H1 (cell line): ENCODE results near the gene ZSCAN20. TPM values are rescaled to one million over a fixed set of nuclear protein-coding genes. Genes with fewer than 3 reads are reported as not detected.

Experiments
- CTCF ChIA-PET: fragments of 300-600 bp; sonication (Branson Sonifier 250); formaldehyde crosslinking; loops from one replicate; lab custom pipeline; 2021; ENCODE audit not compliant: partially characterized antibody; lab: Charles Lee
- POLR2A ChIA-PET: fragments of 300-600 bp; sonication (Branson Sonifier 250); formaldehyde crosslinking; loops from one replicate; lab custom pipeline; 2021; ENCODE audit warnings: inconsistent platforms; ENCODE audit not compliant: partially characterized antibody; lab: Charles Lee
- DNase-seq, 2 experiments: peaks; one replicate each; pipeline versions ENCODE4 v3.0.0 to v3.0.0-alpha.2; 2010 to 2022; ENCODE audit warnings: low spot score in 2 of 2, low read depth in 1 of 2, mixed read lengths in 1 of 2
- FAIRE-seq: peaks from 2 replicates; lab custom pipeline; 2011; peaks lifted over from hg19 to GRCh38; lab: Jason Lieb, UNC
- H2AFZ ChIP-seq: 2 replicates; pipeline ENCODE4 v1.8.1; 2012; ENCODE audit warnings: low read length, inconsistent platforms
- H2AK5ac ChIP-seq: 2 replicates; pipeline ENCODE4 v1.6.1; 2013; ENCODE audit warnings: low read depth, low read length
- H2BK120ac ChIP-seq: replicated peaks from 2 replicates; pipeline ENCODE3; 2013; ENCODE audit warnings: low read depth, low read length, inconsistent platforms
- H2BK12ac ChIP-seq: 2 replicates; pipeline ENCODE4 v1.6.1; 2013; ENCODE audit warnings: low read depth, low read length
- H2BK15ac ChIP-seq: 2 replicates; pipeline ENCODE4 v1.6.1; 2013; ENCODE audit warnings: low read length
- H2BK20ac ChIP-seq: 2 replicates; pipeline ENCODE4 v1.6.1; 2013; ENCODE audit warnings: low read length
- H2BK5ac ChIP-seq: 2 replicates; pipeline ENCODE4 v1.6.1; 2013; ENCODE audit warnings: low read depth, low read length
- H3K14ac ChIP-seq: 2 replicates; pipeline ENCODE4 v1.6.1; 2013; ENCODE audit warnings: inconsistent platforms; ENCODE audit not compliant: insufficient read length
- H3K18ac ChIP-seq: 2 replicates; pipeline ENCODE4 v1.6.1; 2013; ENCODE audit warnings: low read length; ENCODE audit errors: extremely low read depth
- H3K23ac ChIP-seq: 2 replicates; pipeline ENCODE4 v1.6.1; 2013; ENCODE audit warnings: inconsistent platforms; ENCODE audit not compliant: insufficient read length
- H3K23me2 ChIP-seq: 2 replicates; pipeline ENCODE4 v1.6.1; 2013; ENCODE audit warnings: low read depth, low read length
- H3K27ac ChIP-seq: 2 replicates; pipeline ENCODE4 v1.6.1; 2011; ENCODE audit warnings: low read depth, low read length, inconsistent platforms
- H3K27me3 ChIP-seq, 4 experiments: replicated peaks in 1 of 4; 1 replicate in 1 of 4; 2 replicates in 3 of 4; pipeline versions ENCODE4 v1.6.1 to v1.8.1; 2011 to 2013; ENCODE audit warnings: low read length in 3 of 4, mild to moderate bottlenecking in 3 of 4, inconsistent platforms in 2 of 4, mixed read lengths in 2 of 4, moderate library complexity in 1 of 4; ENCODE audit not compliant: control insufficient read depth in 3 of 4, insufficient read depth in 3 of 4; ENCODE audit errors: extremely low read depth in 1 of 4
- H3K36me3 ChIP-seq, 4 experiments: 2 replicates each; pipeline versions ENCODE4 v1.6.1 to v1.8.1; 2011 to 2013; ENCODE audit warnings: mild to moderate bottlenecking in 4 of 4, low read length in 3 of 4, moderate library complexity in 2 of 4, control low read depth in 1 of 4, inconsistent platforms in 1 of 4; ENCODE audit not compliant: insufficient read depth in 4 of 4, control insufficient read depth in 2 of 4
- H3K4ac ChIP-seq: replicated peaks from 2 replicates; pipeline ENCODE3; 2013; ENCODE audit warnings: low read length, low read depth, mixed read lengths, inconsistent platforms; ENCODE audit not compliant: insufficient read length
- H3K4me1 ChIP-seq, 4 experiments: replicated peaks in 1 of 4; 1 replicate in 1 of 4; 2 replicates in 3 of 4; pipeline versions ENCODE4 v1.6.1 to v1.8.1; 2011 to 2013; ENCODE audit warnings: low read length in 3 of 4, inconsistent platforms in 2 of 4, mixed read lengths in 1 of 4; ENCODE audit not compliant: insufficient read depth in 4 of 4, control insufficient read depth in 3 of 4
- H3K4me2 ChIP-seq, 2 experiments: 2 replicates each; pipeline versions ENCODE4 v1.6.1 to v1.8.1; 2011 to 2013; ENCODE audit warnings: low read depth in 2 of 2, low read length in 2 of 2, control low read depth in 1 of 2, inconsistent platforms in 1 of 2, mild to moderate bottlenecking in 1 of 2; ENCODE audit not compliant: insufficient read depth in 1 of 2
- H3K4me3 ChIP-seq, 4 experiments: fragments of 200-600, 300-600 bp in 1 of 4; sonication (generic), shearing (Covaris generic), sonication (Bioruptor Twin) in 1 of 4; 2 replicates each; pipeline versions ENCODE4 v1.5.1 to v1.8.1; 2011 to 2016; ENCODE audit warnings: low read length in 4 of 4, low read depth in 3 of 4, control low read depth in 2 of 4, inconsistent platforms in 2 of 4, mild to moderate bottlenecking in 2 of 4, mixed read lengths in 1 of 4, moderate library complexity in 1 of 4; ENCODE audit not compliant: insufficient read depth in 2 of 4; ENCODE audit errors: extremely low read depth in 1 of 4
- H3K56ac ChIP-seq: replicated peaks from 2 replicates; pipeline ENCODE3; 2013; ENCODE audit warnings: low read depth, mild to moderate bottlenecking, mixed read lengths, low read length, inconsistent platforms; ENCODE audit not compliant: insufficient read length
- H3K79me1 ChIP-seq: 2 replicates; pipeline ENCODE4 v1.6.1; 2013; ENCODE audit warnings: low read depth, low read length, control low read depth
- H3K79me2 ChIP-seq, 2 experiments: 2 replicates each; pipeline versions ENCODE4 v1.6.1 to v1.8.1; 2012 to 2013; ENCODE audit warnings: low read length in 2 of 2, mild to moderate bottlenecking in 2 of 2, inconsistent platforms in 1 of 2; ENCODE audit not compliant: insufficient read depth in 2 of 2, control insufficient read depth in 1 of 2
- H3K9ac ChIP-seq, 4 experiments: replicated peaks in 1 of 4; 1 replicate in 1 of 4; 2 replicates in 3 of 4; pipeline versions ENCODE4 v1.6.1 to v1.8.1; 2011 to 2013; ENCODE audit warnings: low read depth in 3 of 4, low read length in 3 of 4, control low read depth in 2 of 4, mild to moderate bottlenecking in 2 of 4, moderate library complexity in 2 of 4, inconsistent platforms in 1 of 4; ENCODE audit errors: extremely low read depth in 1 of 4
- H3K9me3 ChIP-seq, 2 experiments: 2 replicates each; pipeline versions ENCODE4 v1.6.1 to v1.8.1; 2012 to 2013; ENCODE audit warnings: mild to moderate bottlenecking in 2 of 2, moderate library complexity in 2 of 2, control low read depth in 1 of 2, inconsistent platforms in 1 of 2, low read depth in 1 of 2, low read length in 1 of 2, mixed read lengths in 1 of 2; ENCODE audit not compliant: insufficient read depth in 2 of 2
- H4K20me1 ChIP-seq, 2 experiments: replicated peaks in 1 of 2; 2 replicates each; pipeline versions ENCODE3 to v1.8.1; 2011 to 2013; ENCODE audit warnings: inconsistent platforms in 2 of 2, low read length in 2 of 2, mild to moderate bottlenecking in 1 of 2; ENCODE audit not compliant: insufficient read depth in 2 of 2, control insufficient read depth in 1 of 2
- H4K5ac ChIP-seq: 2 replicates; pipeline ENCODE4 v1.6.1; 2013; ENCODE audit warnings: low read length, low read depth, mixed read lengths, inconsistent platforms; ENCODE audit not compliant: insufficient read length
- H4K8ac ChIP-seq: 2 replicates; pipeline ENCODE4 v1.8.0; 2013; ENCODE audit warnings: mild to moderate bottlenecking, moderate library complexity, low read length, inconsistent platforms; ENCODE audit not compliant: insufficient read depth; ENCODE audit errors: extremely low read depth
- H4K91ac ChIP-seq: replicated peaks from 2 replicates; pipeline ENCODE3; 2013; ENCODE audit warnings: low read length, mixed read lengths, inconsistent platforms; ENCODE audit not compliant: insufficient read length
- EP300 ChIP-seq, 2 experiments: IDR thresholded peaks; 1 replicate in 1 of 2; 2 replicates in 1 of 2; pipeline ENCODE4 v1.6.1; 2011 to 2012; ENCODE audit warnings: low read depth in 2 of 2, low read length in 2 of 2, mild to moderate bottlenecking in 2 of 2, borderline replicate concordance in 1 of 2, inconsistent platforms in 1 of 2, moderate library complexity in 1 of 2
- FOSL1 ChIP-seq: IDR thresholded peaks from 2 replicates; pipeline ENCODE4 v1.6.1; 2011; ENCODE audit warnings: mild to moderate bottlenecking, low read depth, low read length, moderate library complexity; ENCODE audit not compliant: insufficient read depth
- HDAC6 ChIP-seq: IDR thresholded peaks from one replicate; pipeline ENCODE4 v1.7.1; 2012; ENCODE audit warnings: low read depth, mild to moderate bottlenecking, inconsistent platforms, low read length, moderate library complexity
- JUND ChIP-seq: IDR thresholded peaks from 2 replicates; pipeline ENCODE4 v1.6.1; 2011; ENCODE audit warnings: mild to moderate bottlenecking, improper control_type of control experiment, low read length
- NRF1 ChIP-seq: IDR thresholded peaks from 2 replicates; pipeline ENCODE4 v1.6.1; 2011; ENCODE audit warnings: mild to moderate bottlenecking, low read depth, low read length, improper control_type of control experiment
- POLR2A ChIP-seq, 2 experiments: IDR thresholded peaks; 1 replicate in 1 of 2; 2 replicates in 1 of 2; pipeline ENCODE4 v1.6.1; 2011; ENCODE audit warnings: low read depth in 2 of 2, low read length in 2 of 2, mild to moderate bottlenecking in 2 of 2; ENCODE audit errors: control extremely low read depth in 1 of 2
- POLR2AphosphoS5 ChIP-seq: IDR thresholded peaks from 2 replicates; pipeline ENCODE4 v1.6.1; 2011; ENCODE audit warnings: low read depth, low read length
- SIRT6 ChIP-seq: IDR thresholded peaks from one replicate; pipeline ENCODE4 v1.7.1; 2012; ENCODE audit warnings: low read length, inconsistent platforms
- TAF1 ChIP-seq: IDR thresholded peaks from 2 replicates; pipeline ENCODE4 v1.6.1; 2011; ENCODE audit warnings: mild to moderate bottlenecking, low read depth, low read length
- TCF12 ChIP-seq: IDR thresholded peaks from 2 replicates; pipeline ENCODE4 v1.6.1; 2011; ENCODE audit warnings: low read depth, mild to moderate bottlenecking, low read length
- YY1 ChIP-seq: IDR thresholded peaks from 2 replicates; pipeline ENCODE4 v1.6.1; 2011; ENCODE audit warnings: low read depth, mild to moderate bottlenecking, low read length
- ZNF274 ChIP-seq: IDR thresholded peaks from 2 replicates; pipeline ENCODE4 v1.7.0; 2012; ENCODE audit warnings: low read length, borderline replicate concordance; ENCODE audit errors: extremely low read depth
- WGBS, 2 experiments: shearing (Covaris generic) in 1 of 2; methylation state at CpG; one replicate each; pipeline versions ENCODE4 v1.1.6 to v1.1.7; 2013 to 2015; ENCODE audit warnings: low lambda C conversion rate in 2 of 2, mixed read lengths in 2 of 2, inconsistent platforms in 1 of 2, low coverage in 1 of 2, missing lambda C conversion rate in 1 of 2; ENCODE audit not compliant: insufficient replicate concordance in 2 of 2, insufficient coverage in 1 of 2, insufficient read length in 1 of 2; ENCODE audit errors: extremely low coverage in 1 of 2, missing lambda C conversion rate in 1 of 2; 5-methylcytosine and 5-hydroxymethylcytosine counted together
- polyA plus RNA-seq, 7 experiments: library from polyadenylated mRNA; depleted of rRNA in 3 of 7; stranded (reverse) in 5 of 7; unstranded in 2 of 7; fragments of >200 nt in 5 of 7; fragments of 200-250 nt in 2 of 7; gene quantifications; 1 replicate in 5 of 7; 2 replicates in 1 of 7; 4 replicates in 1 of 7; pipeline versions ENCODE4 v1.2.1 to v1.2.3, GENCODE V29; 2011 to 2013; ENCODE audit warnings: missing spikeins in 2 of 7, mixed read lengths in 2 of 7
- total RNA-seq: library from RNA; stranded (reverse); fragmentation: NEBNext Ultra II Directional; extraction: Animal tissue kit (Norgen Biotek cat#: 25700); gene quantifications from 2 replicates; pipeline ENCODE4 v1.2.1, GENCODE V29; 2021
- TF ChIP-seq, protein P1 (sequence below): IDR thresholded peaks from 2 replicates; pipeline ENCODE4 v1.6.1; 2011; ENCODE audit warnings: low read length, improper control_type of control experiment

ZSCAN20 gene
- total and polyA plus RNA-seq, 2 of the 8 experiments (the other 6 are each of a cell fraction or from before 2014, with no cell fraction given): 0.70 to 3.4 TPM

DNA sequence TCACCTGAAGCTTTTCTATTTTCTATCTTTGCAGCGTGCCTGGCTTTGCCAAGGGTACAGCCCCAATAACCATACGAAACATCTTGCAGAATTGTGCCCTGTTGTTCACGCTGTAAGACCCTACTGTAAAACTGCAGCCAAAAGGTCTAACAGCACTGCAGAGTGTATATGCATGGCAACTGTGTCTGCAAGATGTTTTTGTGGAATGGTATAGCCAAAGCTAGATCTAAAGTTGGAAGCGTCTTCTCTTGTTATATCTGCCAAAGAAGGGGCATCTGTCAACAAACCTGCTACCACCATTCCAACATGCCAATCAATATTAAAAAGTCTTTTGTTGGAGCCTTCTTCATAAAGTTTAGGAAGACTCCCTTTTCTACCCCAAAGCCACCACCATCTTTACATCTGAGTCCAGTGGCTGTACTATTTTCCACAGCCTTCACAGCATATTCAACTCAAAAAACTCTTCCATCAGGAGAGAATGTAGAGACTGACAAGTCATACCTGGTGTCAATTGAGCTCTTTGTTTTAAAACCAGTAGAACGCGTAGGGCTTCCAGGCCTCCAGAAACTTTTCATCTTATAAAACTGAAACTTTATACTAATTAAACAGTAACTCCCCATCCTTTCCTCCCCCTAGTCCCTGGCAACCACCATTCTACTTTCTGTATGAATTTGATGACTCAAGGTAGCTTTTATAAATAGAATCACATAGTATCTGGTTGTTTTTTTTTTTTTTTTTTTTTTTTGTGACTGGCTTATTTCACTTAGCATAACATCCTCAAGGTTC is 40.0 kb downstream of the ZSCAN20 start:
- Histone ChIP-seq H3K27ac (no peak overlapping the region), H4K91ac (no peak overlapping the region), H2BK120ac (no peak overlapping the region), H3K23ac (no peak overlapping the region), H3K9me3 (peaks cover 0 to 6% of the 10 kb centered on the region in 2 experiments; a peak in 2 of 4 replicates), H3K56ac (no peak overlapping the region), H3K79me2 (no peaks in the 10 kb centered on the region), H2BK5ac (no peak overlapping the region), H3K4ac (no peak overlapping the region), H2BK15ac (no peak overlapping the region), H3K9ac (no peak overlapping the region), H3K14ac (no peak overlapping the region), H2AK5ac (no peak overlapping the region), H2BK20ac (no peak overlapping the region), H3K4me2 (no peak overlapping the region), H3K36me3 (no peaks in the 10 kb centered on the region; a peak in 1 of 8 replicates), H3K18ac (no peak overlapping the region), H4K20me1 (no peaks in the 10 kb centered on the region), H3K4me3 (no peak overlapping the region), H2BK12ac (no peak overlapping the region), H3K23me2 (no peaks in the 10 kb centered on the region), H4K8ac (no peak overlapping the region), H4K5ac (no peak overlapping the region), H3K27me3 (no peaks in the 10 kb centered on the region), H3K79me1 (no peaks in the 10 kb centered on the region), H3K4me1 (peaks cover 0 to 7% (median 2%) of the 10 kb centered on the region in 4 experiments; a peak in 5 of 7 replicates), H2AFZ (no peak overlapping the region)
- FAIRE-seq (no peak), DNase-seq (no peak)
- ChIA-PET POLR2A (no interaction called here), CTCF (interaction anchor here (1.8 to 2.4 kb wide), 2 partner anchors 12 to 26 kb away, joined by 5 to 8 read pairs; no protein-coding TSS in a partner anchor)
- 84% methylated on average over 6 of the region's 6 CpGs; no CpG with 5 or more reads in 1 of the 2 experiments for WGBS, 2 experiments
- TF ChIP-seq ZNF274: no peak
- no peak for TF ChIP-seq TAF1
- TF ChIP-seq FOSL1: no peak
- no peak for TF ChIP-seq TCF12
- TF ChIP-seq SIRT6: no peak
- TF ChIP-seq JUND: no peak
- no peak for TF ChIP-seq EP300 (IDR thresholded peaks at IDR 0.05; ENCODE audit: borderline replicate concordance in 1 of 2, low read depth in 2 of 2, low read length in 2 of 2)
- TF ChIP-seq, protein P1, sequence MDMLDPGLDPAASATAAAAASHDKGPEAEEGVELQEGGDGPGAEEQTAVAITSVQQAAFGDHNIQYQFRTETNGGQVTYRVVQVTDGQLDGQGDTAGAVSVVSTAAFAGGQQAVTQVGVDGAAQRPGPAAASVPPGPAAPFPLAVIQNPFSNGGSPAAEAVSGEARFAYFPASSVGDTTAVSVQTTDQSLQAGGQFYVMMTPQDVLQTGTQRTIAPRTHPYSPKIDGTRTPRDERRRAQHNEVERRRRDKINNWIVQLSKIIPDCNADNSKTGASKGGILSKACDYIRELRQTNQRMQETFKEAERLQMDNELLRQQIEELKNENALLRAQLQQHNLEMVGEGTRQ: no peak
- TF ChIP-seq NRF1: no peak
- no peak for TF ChIP-seq YY1
- no peak for TF ChIP-seq HDAC6
- no peak for TF ChIP-seq POLR2AphosphoS5
- TF ChIP-seq POLR2A (IDR thresholded peaks at IDR 0.05; ENCODE audit: control extremely low read depth in 1 of 2, low read depth in 2 of 2, low read length in 2 of 2): no peak
